22Rv1 (cell line): ENCODE measurements around the gene BBX.

Experiments
- ZFX ChIP-seq: fragments of 450-650 bp; IDR thresholded peaks from 2 replicates; pipeline ENCODE4 v1.6.1; 2017; ENCODE audit warnings: antibody characterized with exemption, borderline replicate concordance
- TF ChIP-seq, protein P1 (sequence below): fragments of 450-650 bp; IDR thresholded peaks from 2 replicates; pipeline ENCODE4 v1.5.1; 2017; ENCODE audit warnings: mild to moderate bottlenecking

DNA sequence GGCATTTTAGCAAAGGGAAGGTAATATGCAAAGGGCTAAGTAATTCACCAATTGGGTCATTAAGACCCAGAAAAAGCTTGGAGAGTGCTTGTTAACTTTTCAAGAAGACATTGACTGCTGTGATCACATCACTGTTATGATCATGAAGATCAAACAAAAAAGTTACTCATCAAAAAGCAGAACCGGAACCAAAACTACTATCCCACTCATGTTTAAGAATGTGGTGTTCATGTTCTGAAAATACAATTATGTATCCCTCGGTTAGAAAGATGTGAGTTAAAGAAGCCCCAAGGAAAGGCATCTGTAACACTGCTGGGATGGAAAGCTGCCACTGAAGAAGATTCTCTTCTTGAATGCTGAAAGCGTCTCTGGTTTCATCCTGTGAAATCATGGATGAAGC lies 32.6 kb downstream of the BBX start:
- TF ChIP-seq, protein P1, sequence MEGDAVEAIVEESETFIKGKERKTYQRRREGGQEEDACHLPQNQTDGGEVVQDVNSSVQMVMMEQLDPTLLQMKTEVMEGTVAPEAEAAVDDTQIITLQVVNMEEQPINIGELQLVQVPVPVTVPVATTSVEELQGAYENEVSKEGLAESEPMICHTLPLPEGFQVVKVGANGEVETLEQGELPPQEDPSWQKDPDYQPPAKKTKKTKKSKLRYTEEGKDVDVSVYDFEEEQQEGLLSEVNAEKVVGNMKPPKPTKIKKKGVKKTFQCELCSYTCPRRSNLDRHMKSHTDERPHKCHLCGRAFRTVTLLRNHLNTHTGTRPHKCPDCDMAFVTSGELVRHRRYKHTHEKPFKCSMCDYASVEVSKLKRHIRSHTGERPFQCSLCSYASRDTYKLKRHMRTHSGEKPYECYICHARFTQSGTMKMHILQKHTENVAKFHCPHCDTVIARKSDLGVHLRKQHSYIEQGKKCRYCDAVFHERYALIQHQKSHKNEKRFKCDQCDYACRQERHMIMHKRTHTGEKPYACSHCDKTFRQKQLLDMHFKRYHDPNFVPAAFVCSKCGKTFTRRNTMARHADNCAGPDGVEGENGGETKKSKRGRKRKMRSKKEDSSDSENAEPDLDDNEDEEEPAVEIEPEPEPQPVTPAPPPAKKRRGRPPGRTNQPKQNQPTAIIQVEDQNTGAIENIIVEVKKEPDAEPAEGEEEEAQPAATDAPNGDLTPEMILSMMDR = no peak
- no peak for TF ChIP-seq ZFX
